ENCODE data around the gene RASGEF1C. TPM values are rescaled to one million over a fixed set of nuclear protein-coding genes. Genes with fewer than 3 reads are reported as not detected.

Gene RASGEF1C
- total RNA-seq, 2 donors from 2014 or later = not detected

GRCh38 chr5:180180421-180180820, 28.6 kb downstream of the RASGEF1C start:
- H3K9me3 ChIP-seq = peaks cover 4% of the 10 kb centered on the region
- no peaks in the 10 kb centered on the region for H3K36me3 ChIP-seq
- no peaks in the 10 kb centered on the region for H3K27me3 ChIP-seq (replicated peaks; ENCODE audit: insufficient read depth)
- ATAC-seq (ENCODE audit: insufficient number of reproducible peaks, low FRiP score, low read depth) (no peak), DNase-seq (ENCODE audit: low spot score) (no peak)
- TF ChIP-seq CTCF (IDR thresholded peaks at IDR 0.05) = no peak
- no peak overlapping the region for H3K4me3 ChIP-seq
- H3K4me1 ChIP-seq (ENCODE audit: control insufficient read depth in 1 of 2, low read depth in 2 of 2) = no peaks in the 10 kb centered on the region
- no peak overlapping the region for H3K27ac ChIP-seq

- DNase-seq (ENCODE audit: low spot score) (no peak), ATAC-seq (ENCODE audit: insufficient number of reproducible peaks, low FRiP score, low read depth) (no peak)
- Histone ChIP-seq H3K36me3 (no peaks in the 10 kb centered on the region), H3K9me3 (peaks cover 4% of the 10 kb centered on the region), H3K4me3 (no peak overlapping the region), H3K4me1 (ENCODE audit: control insufficient read depth in 1 of 2, low read depth in 2 of 2) (no peaks in the 10 kb centered on the region), H3K27me3 (replicated peaks; ENCODE audit: insufficient read depth) (no peaks in the 10 kb centered on the region), H3K27ac (no peak overlapping the region)
- TF ChIP-seq CTCF (IDR thresholded peaks at IDR 0.05) = no peak
Observed at GRCh38 chr5:180179442-180180420, 29.3 kb downstream of the RASGEF1C start.

DNA sequence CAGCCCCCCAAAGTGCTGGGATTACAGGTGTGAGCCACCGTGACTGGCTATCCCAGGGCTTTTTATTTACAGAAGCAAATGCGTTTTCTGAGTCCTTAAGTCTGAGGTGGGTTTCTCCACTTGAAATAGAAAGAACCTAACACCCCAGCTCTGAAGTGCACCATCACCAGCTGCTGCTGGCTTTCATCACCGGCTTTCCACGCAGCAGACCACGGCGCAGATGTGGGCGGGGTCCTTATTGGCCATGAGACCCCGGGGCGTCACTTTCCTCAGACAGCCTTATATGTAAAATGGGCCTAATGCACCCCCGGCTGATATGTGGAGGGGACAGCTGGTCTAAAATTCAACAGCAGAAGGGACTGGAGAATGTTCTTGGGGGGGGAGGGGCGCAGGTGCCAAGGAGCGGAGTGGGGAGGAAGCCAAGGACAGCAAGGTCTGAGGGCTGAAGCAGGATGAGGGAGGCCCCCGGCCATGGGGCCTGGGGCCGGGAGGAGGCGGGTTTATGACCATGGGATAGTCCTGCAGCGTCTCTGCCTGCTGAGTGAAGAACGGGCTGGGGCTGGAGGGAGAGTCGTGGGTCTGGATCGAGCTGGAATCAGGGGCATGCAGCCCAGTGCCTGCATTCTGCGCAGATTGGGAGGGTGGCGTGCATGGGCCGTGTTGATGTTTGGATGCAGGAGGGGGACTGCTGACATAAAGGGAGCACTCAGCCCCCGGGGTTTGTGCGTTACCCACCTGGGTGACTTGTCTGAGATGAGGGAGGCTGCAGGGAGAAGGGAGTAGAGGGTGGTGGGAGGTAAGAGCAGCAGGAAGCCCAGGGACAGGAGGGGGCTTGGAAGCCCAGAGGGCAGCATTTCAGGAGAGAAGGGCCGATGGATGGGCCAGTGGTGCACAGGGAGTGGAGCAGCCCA, 30.2 kb downstream of the RASGEF1C start:
- Histone ChIP-seq H3K4me3 (no peak overlapping the region), H3K27me3 (replicated peaks; ENCODE audit: insufficient read depth) (no peaks in the 10 kb centered on the region), H3K4me1 (ENCODE audit: control insufficient read depth in 1 of 2, low read depth in 2 of 2) (no peaks in the 10 kb centered on the region), H3K27ac (no peak overlapping the region), H3K36me3 (no peaks in the 10 kb centered on the region), H3K9me3 (peaks cover 4% of the 10 kb centered on the region)
- TF ChIP-seq CTCF (IDR thresholded peaks at IDR 0.05) = no peak
- DNase-seq (ENCODE audit: low spot score) = no peak
- no peak for ATAC-seq (ENCODE audit: insufficient number of reproducible peaks, low FRiP score, low read depth)

GRCh38 chr5:180176191-180176590, 32.8 kb downstream of the RASGEF1C start:
- H3K27me3 ChIP-seq (replicated peaks; ENCODE audit: insufficient read depth) = no peaks in the 10 kb centered on the region
- H3K36me3 ChIP-seq = no peaks in the 10 kb centered on the region
- ATAC-seq (ENCODE audit: insufficient number of reproducible peaks, low FRiP score, low read depth) = no peak
- H3K9me3 ChIP-seq = no peaks in the 10 kb centered on the region
- TF ChIP-seq CTCF (IDR thresholded peaks at IDR 0.05) = no peak
- no peak overlapping the region for H3K4me3 ChIP-seq
- no peaks in the 10 kb centered on the region for H3K4me1 ChIP-seq (ENCODE audit: control insufficient read depth in 1 of 2, low read depth in 2 of 2)
- H3K27ac ChIP-seq = no peak overlapping the region
- DNase-seq (ENCODE audit: low spot score) = no peak

- TF ChIP-seq CTCF (IDR thresholded peaks at IDR 0.05) = no peak
- no peak overlapping the region for H3K27ac ChIP-seq
- no peaks in the 10 kb centered on the region for H3K4me1 ChIP-seq (ENCODE audit: control insufficient read depth in 1 of 2, low read depth in 2 of 2)
Observed at GRCh38 chr5:180175015-180175431, 34.0 kb downstream of the RASGEF1C start.

More at GRCh38 chr5:180175015-180175431, 34.0 kb downstream of the RASGEF1C start:
- ATAC-seq (ENCODE audit: insufficient number of reproducible peaks, low FRiP score, low read depth) = no peak
- no peaks in the 10 kb centered on the region for H3K36me3 ChIP-seq
- no peak overlapping the region for H3K4me3 ChIP-seq
- H3K9me3 ChIP-seq = no peaks in the 10 kb centered on the region
- no peak for DNase-seq (ENCODE audit: low spot score)
- no peaks in the 10 kb centered on the region for H3K27me3 ChIP-seq (replicated peaks; ENCODE audit: insufficient read depth)
